ENCODE measurements around the gene BCAT1. TPM values are rescaled to one million over a fixed set of nuclear protein-coding genes. Genes with fewer than 3 reads are reported as not detected.

BCAT1 gene
- total and polyA plus RNA-seq, 2 donors (not counting 1 experiment from before 2014, with no cell fraction given), result 0.33 to 9.6 TPM

GRCh38 chr12:24776861-24777260 is 172.0 kb downstream of the BCAT1 start:
- no peak for DNase-seq
- no peaks in the 10 kb centered on the region for H3K36me3 ChIP-seq (replicated peaks in 1 of 2; ENCODE audit: control extremely low read depth in 1 of 2, control insufficient read depth in 1 of 2, extremely low read depth in 1 of 2, insufficient read depth in 2 of 2, low read length in 1 of 2)
- H3K9ac ChIP-seq (ENCODE audit: low read length), result no peak overlapping the region
- no peak overlapping the region for H3K4me2 ChIP-seq (replicated peaks; ENCODE audit: low read depth, low read length, poor library complexity, severe bottlenecking)
- no CpG with 5 or more reads among the region's 2 CpGs for WGBS (ENCODE audit: insufficient coverage)
- H3K79me2 ChIP-seq (ENCODE audit: control insufficient read depth, insufficient read depth, low read length), result no peaks in the 10 kb centered on the region
- peaks cover 0 to 2% (median 0%) of the 10 kb centered on the region in 3 donors for H3K9me3 ChIP-seq (ENCODE audit: control extremely low read depth in 1 of 3, control insufficient read depth in 2 of 3, insufficient read depth in 1 of 3, low read length in 2 of 3)
- Mint-ChIP-seq H3K27ac (no peak overlapping the region), H3K27me3 (peaks cover 4% of the 10 kb centered on the region), H3K4me1 (no peaks in the 10 kb centered on the region), H3K9me3 (ENCODE audit: insufficient read depth) (peaks cover 2% of the 10 kb centered on the region), H3K4me3 (no peak overlapping the region)
- no peak overlapping the region for H2AFZ ChIP-seq (ENCODE audit: insufficient read depth, low read depth, low read length, poor library complexity, severe bottlenecking)
- no peaks in the 10 kb centered on the region for H3K27me3 ChIP-seq (replicated peaks in 1 of 4; ENCODE audit: control extremely low read depth in 1 of 4, control insufficient read depth in 3 of 4, insufficient read depth in 4 of 4, low read length in 3 of 4)
- POLR2A ChIA-PET, result no interaction called here
- CTCF ChIA-PET, result interaction anchor here (0.6 to 4.6 kb wide), 9 partner anchors 47 to 1572 kb away, joined by 3 to 51 read pairs (median 5); no protein-coding TSS in a partner anchor
- no peak overlapping the region for H3K27ac ChIP-seq (ENCODE audit: low read length in 2 of 2)
- no peak for ATAC-seq (ENCODE audit: low read depth)
- no peak overlapping the region for H3K4me3 ChIP-seq (ENCODE audit: control extremely low read depth in 1 of 5, extremely low read depth in 1 of 5, insufficient read depth in 1 of 5, low read depth in 2 of 5, low read length in 4 of 5)
- H4K20me1 ChIP-seq (ENCODE audit: control insufficient read depth, insufficient read depth, low read length, poor library complexity, severe bottlenecking), result no peaks in the 10 kb centered on the region
- H3K4me1 ChIP-seq (ENCODE audit: control insufficient read depth in 2 of 2, insufficient read depth in 2 of 2, low read length in 2 of 2), result no peaks in the 10 kb centered on the region
- intact Hi-C loops (cut with micrococcal nuclease), result loop anchor here (5.0 to 10.0 kb wide), 2 partner anchors 502 to 1920 kb away; no protein-coding TSS in a partner anchor
- no peak for TF ChIP-seq CTCF (IDR thresholded peaks at IDR 0.05)

DNA sequence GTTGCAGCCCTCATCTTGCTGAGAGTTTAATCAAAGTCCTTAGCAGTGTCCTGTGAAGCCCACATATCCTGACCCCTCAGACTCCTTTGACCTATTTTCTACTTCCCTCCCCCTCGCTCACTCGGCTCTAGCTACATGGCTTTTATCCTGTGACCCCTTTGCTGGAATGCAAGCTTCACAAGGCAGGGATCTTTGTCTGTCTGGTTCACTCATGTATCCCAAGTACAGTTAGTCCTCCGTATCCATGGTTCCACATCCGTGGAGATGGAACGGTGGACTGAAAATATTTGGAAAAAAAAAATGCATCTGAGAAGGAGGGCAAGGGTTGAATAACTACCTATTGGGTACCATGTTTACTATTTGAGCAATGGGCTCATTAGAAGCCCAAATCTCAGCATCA is 173.8 kb downstream of the BCAT1 start:
- Mint-ChIP-seq H3K27me3 (no peaks in the 10 kb centered on the region), H3K9me3 (ENCODE audit: insufficient read depth) (peaks cover 2% of the 10 kb centered on the region), H3K4me1 (no peaks in the 10 kb centered on the region), H3K4me3 (no peak overlapping the region), H3K27ac (no peak overlapping the region)
- ChIA-PET CTCF (no interaction called here), POLR2A (no interaction called here)
- TF ChIP-seq CTCF (IDR thresholded peaks at IDR 0.05), result no peak
- no peak for TF ChIP-seq EZH2 (IDR thresholded peaks at IDR 0.05; ENCODE audit: borderline replicate concordance, insufficient read depth, low read depth, low read length, poor library complexity, severe bottlenecking)
- Histone ChIP-seq H3K4me2 (replicated peaks; ENCODE audit: low read depth, low read length, poor library complexity, severe bottlenecking) (no peak overlapping the region), H3K27me3 (replicated peaks in 1 of 4; ENCODE audit: control extremely low read depth in 1 of 4, control insufficient read depth in 3 of 4, insufficient read depth in 4 of 4, low read length in 3 of 4) (no peaks in the 10 kb centered on the region), H3K4me3 (ENCODE audit: control extremely low read depth in 1 of 5, extremely low read depth in 1 of 5, insufficient read depth in 1 of 5, low read depth in 2 of 5, low read length in 4 of 5) (no peak overlapping the region), H3K9ac (ENCODE audit: low read length) (no peak overlapping the region), H3K4me1 (ENCODE audit: control insufficient read depth in 2 of 2, insufficient read depth in 2 of 2, low read length in 2 of 2) (no peaks in the 10 kb centered on the region), H3K9me3 (ENCODE audit: control extremely low read depth in 1 of 3, control insufficient read depth in 2 of 3, insufficient read depth in 1 of 3, low read length in 2 of 3) (peaks cover 0 to 2% (median 0%) of the 10 kb centered on the region in 3 donors), H2AFZ (ENCODE audit: insufficient read depth, low read depth, low read length, poor library complexity, severe bottlenecking) (no peak overlapping the region), H3K36me3 (replicated peaks in 1 of 2; ENCODE audit: control extremely low read depth in 1 of 2, control insufficient read depth in 1 of 2, extremely low read depth in 1 of 2, insufficient read depth in 2 of 2, low read length in 1 of 2) (no peaks in the 10 kb centered on the region), H3K79me2 (ENCODE audit: control insufficient read depth, insufficient read depth, low read length) (no peaks in the 10 kb centered on the region), H3K27ac (ENCODE audit: low read length in 2 of 2) (no peak overlapping the region), H4K20me1 (ENCODE audit: control insufficient read depth, insufficient read depth, low read length, poor library complexity, severe bottlenecking) (no peaks in the 10 kb centered on the region)
- no peak for ATAC-seq (ENCODE audit: low read depth)
- intact Hi-C loops (cut with micrococcal nuclease), result loop anchor here (5.0 to 10.0 kb wide), 2 partner anchors 500 to 1918 kb away; no protein-coding TSS in a partner anchor
- DNase-seq, result no peak
- 100% methylated on average over 3 of the region's 5 CpGs for WGBS (ENCODE audit: insufficient coverage)

Measured in B cell (primary cell).